Hypothalamus (tissue), 51 donors: ENCODE measurements around the gene POP7.
A peak's percentile ranks its signal among the peaks of the same experiment; 100 is the strongest.
"Not testable (repeated sequence)": the region's sequence is repeated elsewhere in the genome, so short reads cannot be mapped to it uniquely, and the experiment has no call there.

ENCODE experiments used
- DNase-seq, 51 donors: peaks; one replicate each; lab custom pipeline; 2025; lab: John Stamatoyannopoulos, UW

The POP7 gene

GRCh38 chr7:100705753-100706671 is at the start of gene POP7:
POP7 (plus strand) TSS chr7:100706121; CDS start chr7:100706831, 710 bp downstream.
- peak; percentile 73 to 99 (median 94) for DNase-seq

GRCh38 chr7:100662194-100662776 is 43.6 kb upstream of the POP7 start:
- DNase-seq: not testable (repeated sequence)

DNA sequence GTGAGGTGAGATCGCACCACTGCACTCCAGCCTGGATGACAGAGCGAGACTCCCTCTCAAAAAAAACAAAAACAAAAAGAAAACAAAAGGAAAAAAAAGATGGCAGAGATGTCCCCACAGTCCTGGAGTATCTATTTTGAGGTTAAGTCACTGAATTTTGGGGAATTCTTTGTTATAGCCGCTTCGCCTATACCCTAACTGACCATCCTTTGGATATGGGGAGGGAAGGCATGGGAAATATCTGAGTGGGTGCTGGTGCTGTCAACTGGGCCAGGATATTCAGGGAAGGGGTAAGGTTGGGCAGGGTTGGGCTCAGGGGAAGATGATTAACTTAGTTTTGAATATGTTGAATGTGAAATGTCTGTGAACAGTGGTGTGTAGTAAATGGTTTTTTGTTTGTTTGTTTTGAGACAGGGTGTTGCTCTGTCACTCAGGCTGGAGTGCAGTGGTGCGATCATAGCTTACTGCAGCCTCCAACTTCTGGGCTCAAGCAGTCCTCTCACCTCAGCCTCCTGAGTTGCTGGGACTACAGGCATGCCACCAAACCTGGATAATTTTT is 40.7 kb upstream of the POP7 start:
- no peak for DNase-seq

GRCh38 chr7:100667331-100668068 is 38.4 kb upstream of the POP7 start:
- DNase-seq: no peak

- no peak for DNase-seq
Measured at GRCh38 chr7:100668069-100668449, 37.9 kb upstream of the POP7 start.

DNA sequence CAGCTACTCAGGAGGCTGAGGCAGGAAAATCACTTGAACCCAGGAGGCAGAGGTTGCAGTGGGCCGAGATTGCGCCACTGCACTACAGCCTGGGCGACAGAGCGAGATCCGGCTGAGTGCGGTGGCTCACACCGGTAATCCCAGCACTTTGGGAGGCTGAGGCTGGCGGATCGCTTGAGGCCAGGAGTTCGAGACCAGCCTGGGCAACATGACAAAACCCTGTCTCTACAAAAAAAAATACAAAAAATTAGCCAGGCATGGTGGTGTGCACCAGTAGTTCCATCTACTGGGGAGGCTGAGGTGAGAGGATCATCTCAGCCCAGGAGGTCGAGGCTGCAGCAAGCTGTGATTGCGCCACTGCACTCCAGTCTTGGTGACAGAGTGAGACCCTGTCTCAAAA is 36.8 kb upstream of the POP7 start:
- DNase-seq: not testable (repeated sequence)

DNA sequence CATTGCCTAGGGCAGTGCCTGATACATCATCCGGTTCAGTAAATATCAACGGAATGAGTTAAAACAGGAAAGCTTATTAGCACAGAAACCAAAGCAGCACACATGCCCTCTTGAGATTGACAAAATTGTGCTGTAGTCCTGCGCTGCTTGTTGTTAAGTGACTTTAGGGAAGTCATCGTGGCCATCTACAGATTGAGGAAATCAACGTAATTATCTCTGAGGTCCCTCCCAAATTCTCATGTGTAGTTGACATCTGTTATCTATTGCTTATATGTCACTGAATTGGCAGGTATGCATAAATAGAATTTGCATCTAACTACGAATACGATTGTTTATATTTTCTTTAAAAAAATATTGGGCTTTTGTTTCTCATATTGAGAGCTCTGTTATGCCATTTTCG is 35.8 kb upstream of the POP7 start:
- DNase-seq: no peak

GRCh38 chr7:100671353-100672327 is 34.3 kb upstream of the POP7 start:
- DNase-seq: no peak

- peak; percentile 88 to 100 (median 98) for DNase-seq
Measured at GRCh38 chr7:100673302-100673941, 32.5 kb upstream of the POP7 start, which contains the start of gene GNB2. GNB2 (plus strand) TSS chr7:100673740; CDS start chr7:100676266, 2,526 bp downstream.

DNA sequence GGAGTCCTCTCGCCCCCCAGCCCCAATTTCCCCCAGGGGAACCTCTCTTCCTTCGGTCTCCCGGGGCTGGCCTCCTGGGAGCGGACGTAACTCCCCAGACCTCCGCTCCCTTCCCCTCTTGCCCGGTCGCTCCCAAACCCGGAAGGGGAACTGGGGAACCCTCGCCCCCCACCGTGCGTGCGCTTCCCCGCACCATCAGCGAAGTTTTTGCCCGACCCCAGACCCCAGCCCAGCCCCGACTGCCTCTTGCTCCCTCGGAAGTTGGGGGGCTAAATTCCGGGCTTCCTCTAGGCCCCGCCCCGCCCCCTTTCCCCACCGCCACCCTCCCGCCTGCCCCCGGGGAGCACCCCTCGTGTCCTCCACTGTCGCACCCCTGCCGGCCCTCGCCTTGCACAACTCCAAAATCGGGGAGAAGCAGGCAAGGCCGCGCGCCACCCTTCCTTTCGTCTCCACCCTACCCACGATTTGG is 31.9 kb upstream of the POP7 start:
- DNase-seq: peak in 26 of 51 donors; percentile 19 to 79 (median 48)

GRCh38 chr7:100674411-100675104 is 31.4 kb upstream of the POP7 start:
- peak in 14 of 51 donors; percentile 8 to 68 (median 38) for DNase-seq

- DNase-seq: peak in 1 of 51 donors; percentile 55
Measured at GRCh38 chr7:100675105-100675451, 30.8 kb upstream of the POP7 start.

DNA sequence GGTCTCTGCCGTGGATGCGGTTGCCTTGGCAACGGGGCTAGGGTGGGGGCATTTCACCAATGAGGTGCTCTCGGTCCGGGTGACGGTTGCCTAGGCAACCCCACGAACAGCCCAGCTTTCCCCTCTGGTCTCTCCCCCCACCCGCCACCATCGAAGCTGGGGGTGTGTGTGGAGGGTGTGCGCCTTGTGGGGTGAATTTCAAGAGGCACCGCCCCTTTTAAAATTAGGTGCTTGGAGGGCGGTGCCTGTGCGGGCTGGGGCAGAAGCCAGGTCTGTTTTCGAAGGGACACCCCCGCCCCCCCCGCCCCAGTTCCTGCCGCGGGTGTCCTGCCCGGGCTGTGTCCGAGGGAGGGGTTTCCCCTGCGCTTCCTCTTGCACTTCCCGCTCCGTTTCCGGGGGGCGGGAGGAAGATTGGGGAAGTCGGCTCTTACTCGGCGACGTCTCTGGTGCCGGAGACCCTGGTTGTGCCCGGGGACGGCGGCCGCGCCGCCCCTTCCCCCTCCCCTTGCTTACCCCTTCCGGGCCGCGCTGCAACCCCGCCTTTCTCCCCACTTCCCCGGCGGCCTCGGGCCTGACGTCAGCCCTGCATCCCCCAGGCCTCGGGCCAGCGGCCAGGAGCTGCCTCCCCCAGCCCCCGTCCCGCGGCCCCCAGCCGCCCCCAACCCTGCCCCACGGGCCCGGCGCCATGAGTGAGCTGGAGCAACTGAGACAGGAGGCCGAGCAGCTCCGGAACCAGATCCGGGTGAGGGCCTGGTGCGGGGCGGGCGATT is 30.2 kb upstream of the POP7 start:
- DNase-seq: peak in 50 of 51 donors; percentile 31 to 92 (median 78)

DNA sequence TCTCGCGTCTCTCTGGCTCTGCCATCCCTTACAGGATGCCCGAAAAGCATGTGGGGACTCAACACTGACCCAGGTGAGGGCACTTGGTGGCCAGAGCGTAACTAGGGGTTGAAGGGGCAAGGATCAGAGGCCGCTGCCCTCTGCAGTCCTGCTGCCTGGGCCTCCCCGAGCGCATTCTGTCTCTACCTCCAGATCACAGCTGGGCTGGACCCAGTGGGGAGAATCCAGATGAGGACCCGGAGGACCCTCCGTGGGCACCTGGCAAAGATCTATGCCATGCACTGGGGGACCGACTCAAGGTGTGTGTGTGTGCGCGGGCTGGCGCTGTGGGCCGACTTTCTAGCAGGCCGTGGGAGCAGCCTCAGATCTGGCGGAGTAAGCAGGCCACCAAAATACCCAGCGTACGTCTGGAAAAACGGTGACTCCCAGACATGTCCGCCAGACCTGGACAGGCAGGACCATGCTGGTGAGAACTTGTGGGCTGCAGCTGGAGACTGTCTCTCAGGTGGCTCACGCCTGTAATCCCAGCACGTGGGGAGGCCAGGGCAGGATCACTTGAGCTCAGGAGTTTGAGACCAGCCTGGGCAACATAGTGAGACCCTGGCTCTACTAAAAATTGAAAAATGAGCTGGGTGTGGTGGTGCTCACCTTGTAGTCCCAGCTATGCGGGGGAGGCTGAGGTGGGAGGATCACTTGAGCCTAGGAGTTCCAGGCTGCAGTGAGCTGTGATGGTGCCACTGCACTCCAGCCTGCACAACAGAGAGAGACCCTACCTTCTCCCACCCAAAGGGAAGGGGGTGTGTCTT is 29.2 kb upstream of the POP7 start:
- DNase-seq: no peak

GRCh38 chr7:100677308-100678267 is 28.3 kb upstream of the POP7 start:
- DNase-seq: no peak
